GM21786 (cell line): Measurements from ENCODE around the gene GLCE.
"Not testable (repeated sequence)": the region's sequence is repeated elsewhere in the genome, so short reads cannot be mapped to it uniquely, and the experiment has no call there.

Source experiments
- ATAC-seq: cut with Tn5 transposase; IDR thresholded peaks from one replicate; pipeline ENCODE4 v1.9.1; 2021; ENCODE audit not compliant: unreplicated experiment

GLCE gene

GRCh38 chr15:69158201-69158842 lies 2.1 kb upstream of the GLCE start:
- no peak for ATAC-seq

- ATAC-seq: no peak
Measured at GRCh38 chr15:69158843-69159240, 1.6 kb upstream of the GLCE start.

- ATAC-seq: no peak
Measured at GRCh38 chr15:69159805-69160140, 662 bp upstream of the GLCE start.

GRCh38 chr15:69161079-69161877 lies 843 bp downstream of the GLCE start:
- no peak for ATAC-seq

GRCh38 chr15:69161878-69162213 lies 1.4 kb downstream of the GLCE start:
- no peak for ATAC-seq

GRCh38 chr15:69163141-69163669 lies 2.8 kb downstream of the GLCE start:
- no peak for ATAC-seq

- no peak for ATAC-seq
Measured at GRCh38 chr15:69164807-69165636, 4.6 kb downstream of the GLCE start.

- no peak for ATAC-seq
Measured at GRCh38 chr15:69165637-69166025, 5.2 kb downstream of the GLCE start.

- ATAC-seq: no peak
Measured at GRCh38 chr15:69167218-69167846, 6.9 kb downstream of the GLCE start.

- ATAC-seq: not testable (repeated sequence)
Measured at GRCh38 chr15:69168361-69168760, 7.9 kb downstream of the GLCE start.

- not testable (repeated sequence) for ATAC-seq
Measured at GRCh38 chr15:69169540-69169939, 9.1 kb downstream of the GLCE start.

- ATAC-seq: no peak
Measured at GRCh38 chr15:69170597-69170996, 10.2 kb downstream of the GLCE start.

- no peak for ATAC-seq
Measured at GRCh38 chr15:69172847-69173246, 12.4 kb downstream of the GLCE start.

GRCh38 chr15:69175536-69175935 lies 15.1 kb downstream of the GLCE start:
- ATAC-seq: no peak

GRCh38 chr15:69181424-69181823 lies 21.0 kb downstream of the GLCE start:
- no peak for ATAC-seq

- ATAC-seq: no peak
Measured at GRCh38 chr15:69185216-69185615, 24.8 kb downstream of the GLCE start.

- no peak for ATAC-seq
Measured at GRCh38 chr15:69185706-69186105, 25.3 kb downstream of the GLCE start.

GRCh38 chr15:69189157-69189556 lies 28.7 kb downstream of the GLCE start:
- no peak for ATAC-seq

GRCh38 chr15:69190091-69190490 lies 29.7 kb downstream of the GLCE start:
- ATAC-seq: no peak

GRCh38 chr15:69190504-69190903 lies 30.1 kb downstream of the GLCE start:
- no peak for ATAC-seq
